Stimulated activated CD8-positive, alpha-beta memory T cell treated with anti-CD3 and anti-CD28 coated beads, Interleukin-15, amount 100 ng/mL, for 4 hours (primary cell): ENCODE measurements around the gene AGRN.
"Not testable (repeated sequence)": the region's sequence is repeated elsewhere in the genome, so short reads cannot be mapped to it uniquely, and the experiment has no call there.

Experiments used
- DNase-seq, 2 donors: peaks; one replicate each; pipeline ENCODE4 v3.0.0-alpha.2; 2020; ENCODE audit warnings: low read depth in 2 of 2

The AGRN gene

GRCh38 chr1:1092149-1092855, 72.4 kb downstream of the AGRN start:
- no peak for DNase-seq

- DNase-seq, result no peak
Observed at GRCh38 chr1:1092894-1093609, 73.1 kb downstream of the AGRN start.

DNA sequence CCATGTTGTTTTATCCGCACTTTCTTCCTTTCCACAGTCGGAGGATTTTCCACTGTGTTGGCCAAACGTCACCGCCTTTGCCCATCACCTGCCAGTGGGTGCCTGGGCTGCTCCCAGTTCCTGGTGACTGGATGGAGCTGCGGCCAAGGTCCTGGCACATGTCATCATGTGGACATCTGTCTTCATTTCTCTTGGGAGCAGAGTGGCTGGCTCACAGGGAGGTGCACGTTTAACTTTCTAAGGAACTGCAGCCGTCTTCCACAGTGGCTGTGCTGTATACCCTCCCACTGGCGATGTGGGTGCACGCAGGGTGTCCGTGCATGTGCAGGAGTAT, 73.7 kb downstream of the AGRN start:
- no peak for DNase-seq

- no peak for DNase-seq
Observed at GRCh38 chr1:1094981-1095380, 75.1 kb downstream of the AGRN start.

DNA sequence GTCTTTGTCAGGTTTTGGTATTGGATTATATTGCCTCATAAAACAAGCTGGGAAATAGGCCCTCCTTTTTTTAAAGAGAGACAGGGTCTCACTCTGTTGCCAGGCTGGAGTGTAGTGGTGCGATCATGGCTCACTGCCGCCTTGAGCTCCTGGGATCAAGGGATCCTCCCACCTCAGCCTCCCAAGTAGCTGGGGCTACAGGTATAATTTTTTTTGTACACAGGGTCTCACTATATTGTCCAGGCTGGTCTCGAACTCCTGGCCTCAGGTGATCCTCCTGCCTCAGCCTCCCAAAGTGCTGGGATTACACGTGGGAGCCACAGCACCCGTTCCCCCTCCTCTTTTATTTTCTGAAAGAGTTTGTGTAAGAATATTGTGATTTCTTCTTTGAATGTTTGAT, 76.2 kb downstream of the AGRN start:
- DNase-seq, result not testable (repeated sequence)

- no peak for DNase-seq
Observed at GRCh38 chr1:1098681-1099421, 78.9 kb downstream of the AGRN start.

DNA sequence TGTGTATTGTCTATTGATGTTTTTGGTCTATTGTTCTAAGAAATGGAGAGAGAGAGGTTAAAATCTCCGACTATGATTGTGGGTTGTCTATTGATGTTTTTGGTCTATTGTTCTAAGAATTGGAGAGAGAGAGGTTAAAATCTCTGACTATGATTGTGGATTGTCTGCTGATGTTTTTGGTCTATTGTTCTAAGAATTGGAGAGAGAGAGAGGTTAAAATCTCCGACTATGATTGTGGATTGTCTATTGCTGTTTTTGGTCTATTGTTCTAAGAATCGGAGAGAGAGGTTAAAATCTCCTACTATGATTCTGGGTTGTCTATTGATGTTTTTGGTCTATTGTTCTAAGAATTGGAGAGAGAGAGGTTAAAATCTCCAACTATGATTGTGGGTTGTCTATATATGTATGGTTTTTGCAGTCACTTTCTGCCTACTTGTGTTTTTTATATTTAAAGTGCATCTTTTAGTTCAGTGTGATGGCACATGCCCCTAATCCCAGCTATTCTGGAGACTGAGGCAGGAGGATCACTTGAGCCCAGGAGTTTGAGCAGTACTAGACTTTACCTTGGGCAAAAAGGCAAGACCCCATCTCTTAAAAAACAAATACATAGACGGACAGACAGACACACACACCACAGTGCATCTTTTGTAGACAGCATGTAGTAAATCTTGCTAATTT, 79.7 kb downstream of the AGRN start:
- DNase-seq, result no peak

GRCh38 chr1:1100296-1100695, 80.4 kb downstream of the AGRN start:
- DNase-seq, result no peak

DNA sequence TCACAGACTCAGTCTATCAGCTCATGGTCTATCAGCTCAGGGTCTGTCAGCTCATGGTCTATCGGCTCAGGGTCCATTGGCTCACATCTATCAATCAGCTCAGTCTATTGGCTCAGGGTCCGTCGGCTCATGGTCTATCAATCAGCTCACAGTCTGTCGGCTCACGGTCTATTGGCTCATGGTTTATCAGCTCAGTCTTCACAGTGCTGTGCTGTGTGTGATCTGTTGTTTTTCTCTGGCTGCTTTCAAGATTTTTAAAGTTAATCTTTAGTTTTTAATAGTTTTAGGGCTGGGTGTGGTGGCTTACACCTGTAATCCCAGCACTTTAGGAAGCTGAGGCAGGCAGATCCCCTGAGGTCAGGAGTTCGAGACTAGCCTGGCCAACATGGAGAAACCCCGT, 81.6 kb downstream of the AGRN start:
- DNase-seq, result no peak

DNA sequence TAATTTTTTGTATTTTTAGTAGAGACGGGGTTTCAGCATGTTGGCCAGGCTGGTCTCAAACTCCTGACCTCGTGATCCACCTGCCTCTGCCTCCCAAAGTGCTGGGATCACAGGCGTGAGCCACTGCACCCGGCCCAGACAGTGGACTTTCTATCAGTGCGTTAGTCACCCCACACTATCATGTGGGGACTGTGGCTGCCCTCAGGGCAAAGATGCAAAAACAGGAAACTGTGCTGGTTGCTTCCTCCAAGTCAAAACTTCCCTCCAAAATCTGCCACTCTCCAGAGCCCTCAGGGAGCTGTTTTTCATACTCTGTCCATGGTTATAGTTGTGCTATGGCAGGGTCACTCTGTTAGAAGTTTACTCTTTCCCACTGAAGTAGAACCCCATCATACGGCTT, 84.2 kb downstream of the AGRN start:
- not testable (repeated sequence) for DNase-seq
